Mucosa of gallbladder (tissue), 1 donor: Measurements from ENCODE around the gene SNAPC1. TPM values are rescaled to one million over a fixed set of nuclear protein-coding genes. Genes with fewer than 3 reads are reported as not detected.
"Not testable (repeated sequence)": the region's sequence is repeated elsewhere in the genome, so short reads cannot be mapped to it uniquely, and the experiment has no call there.

ENCODE experiments used
- DNase-seq: peaks from one replicate; pipeline ENCODE4 v3.0.0-alpha.2; 2020; ENCODE audit warnings: low spot score
- total RNA-seq: library from RNA; stranded (reverse); gene quantifications from one replicate; pipeline ENCODE4 v1.2.1, GENCODE V29; 2021
- donor health status: DM: no; HTN: no; CAD: no.

Gene SNAPC1, protein sequence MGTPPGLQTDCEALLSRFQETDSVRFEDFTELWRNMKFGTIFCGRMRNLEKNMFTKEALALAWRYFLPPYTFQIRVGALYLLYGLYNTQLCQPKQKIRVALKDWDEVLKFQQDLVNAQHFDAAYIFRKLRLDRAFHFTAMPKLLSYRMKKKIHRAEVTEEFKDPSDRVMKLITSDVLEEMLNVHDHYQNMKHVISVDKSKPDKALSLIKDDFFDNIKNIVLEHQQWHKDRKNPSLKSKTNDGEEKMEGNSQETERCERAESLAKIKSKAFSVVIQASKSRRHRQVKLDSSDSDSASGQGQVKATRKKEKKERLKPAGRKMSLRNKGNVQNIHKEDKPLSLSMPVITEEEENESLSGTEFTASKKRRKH
- total RNA-seq, result 5.9 TPM

DNA sequence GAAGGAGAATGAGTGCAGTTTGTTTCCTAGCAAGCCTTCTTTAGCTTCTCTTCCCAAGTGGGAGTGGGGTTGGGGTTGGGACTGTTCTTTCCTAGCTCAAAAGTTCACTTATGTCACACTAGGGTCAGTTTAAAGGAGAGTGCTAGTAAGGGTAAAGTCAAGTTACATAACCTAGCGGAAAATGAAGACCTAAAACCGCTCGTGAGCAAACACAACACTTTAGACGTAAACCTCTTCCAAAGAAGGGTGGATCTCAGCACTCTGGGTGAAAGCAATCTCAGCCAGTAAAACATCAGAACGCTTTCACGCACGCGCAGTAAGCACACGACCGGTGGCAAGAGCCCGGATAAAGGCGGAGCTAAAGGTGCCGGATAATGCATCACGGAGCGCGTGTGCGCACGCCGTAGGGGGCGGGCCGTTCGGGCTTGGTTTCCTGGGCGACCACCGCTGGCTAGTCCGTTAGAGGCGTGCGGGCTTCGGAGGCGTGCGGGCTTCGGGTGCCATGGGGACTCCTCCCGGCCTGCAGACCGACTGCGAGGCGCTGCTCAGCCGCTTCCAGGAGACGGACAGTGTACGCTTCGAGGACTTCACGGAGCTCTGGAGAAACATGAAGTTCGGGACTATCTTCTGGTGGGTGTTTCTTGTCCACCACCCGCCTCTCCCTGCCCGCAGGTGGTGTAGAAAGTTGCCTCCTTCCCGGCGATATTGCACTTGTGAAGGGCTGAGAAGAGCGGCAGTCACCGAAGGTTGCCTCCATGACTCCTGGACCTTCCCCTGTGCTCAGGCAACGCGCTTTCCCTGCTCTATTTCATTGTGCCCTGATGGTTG, at the start of gene SNAPC1:
Gene SNAPC1, plus strand, starts transcription at position 462 of the 828 bp plus-strand sequence. Its CDS starts 41 bp downstream, at position 503.
- peak; percentile 98 for DNase-seq

DNA sequence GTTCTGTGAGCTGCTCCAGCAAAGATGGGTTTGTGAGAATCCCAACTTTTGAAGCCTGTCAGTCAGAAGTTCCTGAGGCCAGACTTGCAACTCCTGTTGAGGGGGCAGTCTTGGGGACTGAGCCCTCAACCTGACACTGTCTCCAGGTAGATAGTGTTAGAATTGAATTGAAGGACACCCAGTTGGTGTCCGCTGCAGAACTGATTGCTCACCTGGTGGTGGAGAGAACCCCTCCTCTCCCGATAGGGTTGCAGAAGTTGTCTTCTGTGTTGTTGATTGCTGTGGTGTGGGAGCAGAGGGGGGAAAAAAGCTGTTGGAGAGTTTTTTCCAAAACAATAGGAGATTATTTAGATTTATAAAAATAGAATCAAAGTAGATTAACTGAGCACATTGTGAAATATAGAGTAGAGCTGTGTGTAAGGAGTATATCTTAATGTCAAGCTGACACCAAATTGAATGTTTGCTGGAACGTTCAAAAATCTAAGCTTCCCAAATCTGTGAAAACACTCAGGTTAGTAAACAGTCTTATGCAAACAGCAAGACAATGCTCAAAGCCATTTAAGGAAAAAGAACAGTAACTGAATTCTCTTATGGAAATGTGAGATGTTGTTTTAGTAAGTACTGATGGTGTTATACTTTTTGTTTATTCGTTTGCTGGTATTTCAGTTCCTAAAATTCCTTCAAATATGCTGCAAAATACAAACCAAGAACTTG, 48.3 kb upstream of the SNAPC1 start:
- no peak for DNase-seq

DNA sequence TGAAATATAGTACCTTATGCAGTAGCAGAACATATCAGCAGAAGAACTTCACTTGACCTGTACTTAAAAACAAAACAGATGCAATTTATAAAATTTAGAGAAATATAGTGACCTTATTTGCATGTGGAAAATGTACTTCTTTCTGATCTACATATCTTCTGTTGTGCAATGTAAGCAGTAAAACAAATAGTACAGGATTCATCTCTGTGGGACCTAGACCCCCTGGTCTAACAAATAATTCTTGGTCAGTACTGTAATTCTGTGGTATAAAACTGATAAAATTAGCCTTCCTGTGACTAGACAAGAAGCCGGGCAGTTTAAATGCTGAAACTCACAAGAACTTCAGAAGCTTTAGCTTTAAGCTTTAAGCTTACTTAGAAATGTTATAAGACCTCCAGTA, 45.3 kb upstream of the SNAPC1 start:
- no peak for DNase-seq

DNA sequence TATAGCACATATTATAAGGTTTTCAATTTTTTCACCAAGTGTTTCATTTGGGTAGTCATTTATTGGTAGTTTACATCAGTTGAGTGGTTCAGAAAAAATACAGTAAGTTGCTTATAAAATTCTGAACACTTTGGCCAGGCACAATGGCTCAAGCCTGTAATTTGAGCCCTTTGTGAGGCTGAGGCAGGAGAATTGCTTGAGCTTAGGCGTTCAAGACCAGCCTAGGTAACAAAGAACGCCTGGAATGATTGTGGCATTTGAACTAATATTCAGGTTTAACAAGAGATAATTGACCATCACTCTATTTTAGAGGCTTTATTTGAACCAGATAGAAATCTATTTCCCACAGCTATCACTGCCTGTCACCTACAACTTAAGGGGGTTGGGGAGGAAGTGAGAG, 44.2 kb upstream of the SNAPC1 start:
- DNase-seq, result no peak

DNA sequence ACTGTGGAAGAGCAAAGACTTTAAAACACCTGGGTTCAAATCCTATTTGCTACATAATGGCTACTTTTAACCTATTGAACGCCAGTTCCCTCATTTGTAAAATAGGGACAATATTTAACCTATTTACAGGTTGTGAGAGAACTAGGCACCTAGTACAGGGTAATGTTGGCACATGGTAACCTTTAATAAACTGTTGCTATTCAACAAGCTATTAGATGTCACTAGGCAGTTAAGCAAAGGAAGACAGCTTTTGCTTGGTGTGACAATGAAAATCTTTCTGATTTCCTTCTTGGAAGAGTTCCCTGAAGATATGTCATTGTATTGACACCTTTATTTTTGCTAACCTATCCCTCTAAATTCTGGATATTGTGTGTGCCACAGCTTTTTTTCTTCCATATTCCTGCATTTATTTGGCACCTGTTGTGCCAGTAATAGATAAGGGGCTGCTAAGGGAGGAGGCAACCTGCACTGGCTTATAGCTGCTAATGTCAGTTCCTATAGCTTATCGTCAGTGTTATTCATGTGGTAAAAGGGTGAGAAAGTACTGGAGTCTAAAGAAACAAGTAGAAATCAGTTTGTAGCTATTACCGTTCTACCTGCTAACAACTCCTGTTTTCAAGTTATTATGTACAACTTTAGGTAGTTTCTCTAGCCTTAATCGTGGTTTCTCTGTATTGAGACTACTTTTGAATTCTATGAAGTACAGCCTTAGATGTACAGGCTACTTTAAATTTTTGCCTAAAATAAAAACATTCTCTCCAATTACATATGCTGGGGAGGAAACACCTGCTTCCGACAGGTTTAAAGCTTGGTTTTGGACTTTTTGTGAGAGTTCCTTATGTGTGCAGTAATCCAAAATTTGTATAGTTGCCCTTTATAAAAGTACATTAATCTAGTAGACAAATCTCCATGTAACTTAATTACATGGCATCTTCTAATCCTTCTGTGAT, 42.6 kb upstream of the SNAPC1 start:
- DNase-seq, result no peak

DNA sequence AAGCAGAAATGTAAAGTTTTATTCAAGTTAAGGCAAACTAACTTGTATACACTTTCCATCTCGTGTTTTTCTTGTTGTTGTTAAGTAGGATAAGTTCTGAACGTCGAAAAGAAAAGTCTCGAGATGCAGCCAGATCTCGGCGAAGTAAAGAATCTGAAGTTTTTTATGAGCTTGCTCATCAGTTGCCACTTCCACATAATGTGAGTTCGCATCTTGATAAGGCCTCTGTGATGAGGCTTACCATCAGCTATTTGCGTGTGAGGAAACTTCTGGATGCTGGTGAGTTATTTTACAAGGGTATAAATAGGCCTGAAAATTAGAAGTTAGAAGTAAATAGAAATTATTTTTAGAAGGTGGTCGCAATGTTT, 41.9 kb upstream of the SNAPC1 start:
- no peak for DNase-seq

DNA sequence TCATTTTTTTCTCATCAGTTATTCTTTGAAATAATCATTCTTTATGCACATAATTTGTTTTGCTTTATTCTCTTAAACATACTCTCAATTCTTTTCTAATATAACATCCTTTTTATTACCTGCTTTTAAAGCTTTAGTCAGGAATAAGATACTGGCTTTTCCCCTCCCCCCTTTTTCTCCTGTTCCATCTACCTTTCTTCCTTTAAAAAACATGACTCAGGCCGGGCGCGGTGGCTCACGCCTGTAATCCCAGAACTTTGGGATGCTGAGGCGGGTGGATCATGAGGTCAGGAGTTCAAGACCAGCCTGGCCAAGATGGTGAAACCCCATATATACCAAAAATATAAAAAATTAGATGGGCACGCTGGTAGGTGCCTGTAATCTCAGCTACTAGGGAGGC, 41.5 kb upstream of the SNAPC1 start:
- DNase-seq, result no peak

DNA sequence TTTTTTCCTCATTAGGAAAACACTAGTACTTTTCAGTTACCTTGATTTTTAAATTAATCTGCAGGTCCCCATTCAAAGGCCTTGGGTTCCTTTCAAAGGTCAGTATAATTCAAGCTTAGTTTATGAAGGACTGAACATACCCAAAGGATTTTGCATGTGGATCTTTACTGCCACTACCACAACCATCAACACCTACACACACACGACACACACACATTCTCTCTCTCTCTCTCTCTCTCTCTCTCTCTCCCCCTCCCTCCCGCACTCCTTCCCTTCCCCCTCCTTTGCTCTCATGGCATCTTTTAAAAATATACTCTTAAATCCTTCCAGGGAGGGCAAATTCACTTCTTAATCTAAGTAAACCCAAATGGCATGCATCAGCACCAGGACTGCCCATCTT, 38.1 kb upstream of the SNAPC1 start:
- DNase-seq, result no peak

DNA sequence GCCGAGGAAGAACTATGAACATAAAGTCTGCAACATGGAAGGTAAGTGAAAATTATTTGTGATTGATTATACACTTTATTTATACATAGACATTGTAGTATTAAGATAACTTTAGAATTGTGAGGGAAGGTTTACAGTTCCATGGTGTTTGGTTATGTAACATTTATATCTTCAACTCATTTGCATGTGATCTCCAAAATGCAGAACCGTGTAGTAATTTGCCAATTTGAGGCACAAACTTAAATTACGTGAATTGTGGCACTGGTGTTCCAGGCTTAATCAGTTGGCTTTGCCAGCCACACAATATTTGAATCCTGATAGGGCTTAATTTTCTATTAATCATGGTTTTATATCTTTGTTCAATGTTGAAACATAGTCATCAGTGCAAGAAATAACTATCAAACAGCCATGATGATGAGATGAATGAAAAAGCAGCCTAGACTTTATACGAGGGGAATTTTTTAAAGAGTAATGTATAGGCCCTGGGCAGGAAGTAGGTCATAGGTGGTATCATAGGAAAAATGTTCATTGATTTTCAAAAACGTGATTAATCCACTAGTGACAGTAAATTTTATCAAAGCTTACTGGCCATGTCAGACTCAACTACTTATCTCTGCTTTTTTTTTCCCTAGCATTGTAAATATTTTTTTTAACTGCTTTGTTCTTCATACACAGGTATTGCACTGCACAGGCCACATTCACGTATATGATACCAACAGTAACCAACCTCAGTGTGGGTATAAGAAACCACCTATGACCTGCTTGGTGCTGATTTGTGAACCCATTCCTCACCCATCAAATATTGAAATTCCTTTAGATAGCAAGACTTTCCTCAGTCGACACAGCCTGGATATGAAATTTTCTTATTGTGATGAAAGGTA, 35.2 kb upstream of the SNAPC1 start:
- DNase-seq, result no peak

DNA sequence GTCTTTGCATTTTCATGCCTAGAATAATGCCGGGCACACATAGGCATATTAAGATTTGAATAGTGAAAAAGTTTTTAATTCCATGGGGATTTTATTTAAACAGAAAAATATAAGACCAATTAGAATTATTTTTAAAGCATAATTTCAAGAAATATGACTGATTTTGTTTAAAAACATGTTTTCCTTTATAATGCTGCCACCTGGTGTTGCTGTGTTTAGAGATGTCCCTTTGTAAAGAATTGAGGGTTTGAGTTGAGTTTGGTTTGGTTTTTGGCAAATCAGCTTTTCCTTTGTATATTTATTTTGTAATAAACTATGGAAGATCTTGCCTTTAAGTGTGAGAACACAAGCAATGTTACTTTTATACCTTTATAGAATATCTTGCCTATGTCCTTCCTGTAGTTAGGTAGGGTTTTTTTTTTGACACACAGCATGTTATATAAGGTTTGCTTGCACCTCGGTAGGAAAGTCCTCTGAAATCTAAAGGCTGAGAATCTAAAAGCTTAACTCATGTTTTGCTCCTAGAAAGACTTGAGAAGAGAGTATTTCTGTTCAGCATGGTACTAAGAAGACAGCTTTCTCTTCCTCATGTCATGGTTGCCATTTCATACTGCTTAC, 31.4 kb upstream of the SNAPC1 start:
- DNase-seq, result no peak

DNA sequence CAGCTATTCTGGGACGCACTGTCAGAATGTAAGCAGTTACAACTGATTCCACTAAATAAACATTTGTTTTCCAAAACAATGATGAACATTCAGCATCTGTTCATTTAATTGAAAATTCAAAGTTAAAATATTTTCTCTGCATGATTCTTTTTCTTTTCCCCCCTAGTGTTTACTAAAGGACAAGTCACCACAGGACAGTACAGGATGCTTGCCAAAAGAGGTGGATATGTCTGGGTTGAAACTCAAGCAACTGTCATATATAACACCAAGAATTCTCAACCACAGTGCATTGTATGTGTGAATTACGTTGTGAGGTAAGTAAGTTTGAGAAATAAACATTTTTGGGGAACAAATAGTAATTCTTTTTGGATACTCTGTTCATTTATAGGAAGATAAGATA, 28.2 kb upstream of the SNAPC1 start:
- DNase-seq, result no peak

DNA sequence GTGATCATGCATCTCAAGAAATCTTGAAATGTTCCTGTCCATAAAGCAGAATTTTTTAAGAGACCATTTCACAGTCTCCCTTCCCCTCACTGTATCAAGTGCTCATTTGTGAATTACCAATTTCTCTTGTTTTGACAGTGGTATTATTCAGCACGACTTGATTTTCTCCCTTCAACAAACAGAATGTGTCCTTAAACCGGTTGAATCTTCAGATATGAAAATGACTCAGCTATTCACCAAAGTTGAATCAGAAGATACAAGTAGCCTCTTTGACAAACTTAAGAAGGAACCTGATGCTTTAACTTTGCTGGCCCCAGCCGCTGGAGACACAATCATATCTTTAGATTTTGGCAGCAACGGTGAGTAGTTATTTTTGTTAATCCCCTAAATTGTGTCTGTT, 25.5 kb upstream of the SNAPC1 start:
- no peak for DNase-seq

DNA sequence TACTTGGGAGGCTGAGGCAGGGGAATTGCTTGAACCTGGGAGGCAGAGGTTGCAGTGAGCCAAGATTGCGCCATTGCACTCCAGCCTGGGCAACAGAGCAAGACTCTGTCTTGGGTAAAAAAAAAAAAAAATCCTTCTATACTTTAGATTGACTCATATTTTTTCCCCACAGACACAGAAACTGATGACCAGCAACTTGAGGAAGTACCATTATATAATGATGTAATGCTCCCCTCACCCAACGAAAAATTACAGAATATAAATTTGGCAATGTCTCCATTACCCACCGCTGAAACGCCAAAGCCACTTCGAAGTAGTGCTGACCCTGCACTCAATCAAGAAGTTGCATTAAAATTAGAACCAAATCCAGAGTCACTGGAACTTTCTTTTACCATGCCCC, 24.3 kb upstream of the SNAPC1 start:
- DNase-seq, result no peak

DNA sequence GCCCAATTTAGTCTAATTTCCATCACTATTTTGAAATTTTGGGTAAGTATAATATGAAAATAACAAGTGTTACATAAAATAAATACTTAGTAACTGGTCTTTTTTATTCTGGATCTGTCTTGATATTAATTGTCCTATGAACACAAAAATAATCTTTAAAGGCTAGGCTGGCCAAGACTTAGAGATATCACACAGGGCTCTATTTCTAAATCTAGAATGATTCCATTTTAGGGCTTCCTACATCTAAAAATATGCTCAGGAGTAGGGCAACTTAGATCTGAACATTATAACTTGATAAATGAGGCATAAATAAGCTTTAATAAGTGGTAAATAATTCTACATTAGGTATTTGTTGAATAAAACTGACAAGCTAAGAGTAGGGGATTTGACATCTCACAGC, 23.1 kb upstream of the SNAPC1 start:
- no peak for DNase-seq

DNA sequence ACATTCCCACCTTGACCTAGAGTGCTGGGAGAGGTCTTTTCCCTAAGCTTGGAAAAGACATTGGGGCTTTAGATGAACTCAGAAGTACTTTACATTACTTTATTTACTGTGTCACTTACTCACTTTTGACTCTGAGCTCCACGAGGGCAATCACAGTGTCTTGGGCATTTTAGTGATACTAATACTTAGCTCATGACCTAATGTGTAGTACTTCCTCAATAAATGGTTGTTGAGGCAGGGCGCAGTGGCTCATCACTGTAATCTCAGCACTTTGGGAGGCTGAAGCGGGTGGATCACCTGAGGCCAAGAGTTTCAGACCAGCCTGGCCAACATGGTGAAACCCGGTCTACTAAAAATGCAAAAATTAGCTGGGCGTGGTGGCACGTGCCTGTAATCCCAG, 19.8 kb upstream of the SNAPC1 start:
- DNase-seq, result no peak

DNA sequence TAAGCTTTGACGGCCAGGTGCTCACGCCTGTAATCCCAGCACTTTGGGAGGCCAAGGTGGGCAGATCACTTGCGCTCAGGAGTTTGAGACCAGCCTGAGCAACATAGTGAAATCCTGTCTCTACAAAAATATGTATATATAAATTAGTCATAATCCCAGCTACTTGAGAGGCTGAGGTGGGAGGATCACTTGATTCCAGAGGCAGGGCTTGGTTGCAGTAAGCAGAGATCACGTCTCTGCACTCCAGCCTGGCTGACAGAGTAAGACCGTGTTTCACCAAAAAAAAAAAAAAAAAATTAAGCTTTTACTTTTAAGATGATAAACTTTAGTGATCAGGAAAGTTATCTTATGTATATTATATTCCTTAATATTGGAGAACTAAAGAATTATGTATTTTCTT, 18.0 kb upstream of the SNAPC1 start:
- DNase-seq, result no peak

DNA sequence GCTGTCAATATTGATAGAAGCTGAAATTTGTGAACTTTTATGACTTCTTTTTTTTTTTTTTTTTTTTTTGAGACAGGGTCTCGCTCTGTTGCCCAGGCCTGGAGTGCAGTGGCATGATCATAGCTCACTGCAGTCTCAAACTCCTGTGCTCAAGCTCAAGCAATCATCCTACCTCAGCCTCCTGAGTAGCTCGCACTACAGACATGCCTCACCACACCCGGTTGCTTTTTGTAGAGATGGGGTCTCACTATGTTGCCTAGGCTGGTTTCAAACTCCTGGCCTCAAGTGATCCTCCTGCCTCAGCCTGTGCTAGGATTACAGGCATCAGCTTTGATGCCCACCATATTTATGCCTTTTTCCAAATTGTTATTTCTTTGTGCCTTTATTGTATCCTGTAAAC, 15.9 kb upstream of the SNAPC1 start:
- not testable (repeated sequence) for DNase-seq

DNA sequence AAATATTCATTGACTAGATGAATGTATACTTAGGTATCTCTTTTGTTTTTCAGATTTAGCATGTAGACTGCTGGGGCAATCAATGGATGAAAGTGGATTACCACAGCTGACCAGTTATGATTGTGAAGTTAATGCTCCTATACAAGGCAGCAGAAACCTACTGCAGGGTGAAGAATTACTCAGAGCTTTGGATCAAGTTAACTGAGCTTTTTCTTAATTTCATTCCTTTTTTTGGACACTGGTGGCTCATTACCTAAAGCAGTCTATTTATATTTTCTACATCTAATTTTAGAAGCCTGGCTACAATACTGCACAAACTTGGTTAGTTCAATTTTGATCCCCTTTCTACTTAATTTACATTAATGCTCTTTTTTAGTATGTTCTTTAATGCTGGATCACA, 15.3 kb upstream of the SNAPC1 start:
- DNase-seq, result no peak

DNA sequence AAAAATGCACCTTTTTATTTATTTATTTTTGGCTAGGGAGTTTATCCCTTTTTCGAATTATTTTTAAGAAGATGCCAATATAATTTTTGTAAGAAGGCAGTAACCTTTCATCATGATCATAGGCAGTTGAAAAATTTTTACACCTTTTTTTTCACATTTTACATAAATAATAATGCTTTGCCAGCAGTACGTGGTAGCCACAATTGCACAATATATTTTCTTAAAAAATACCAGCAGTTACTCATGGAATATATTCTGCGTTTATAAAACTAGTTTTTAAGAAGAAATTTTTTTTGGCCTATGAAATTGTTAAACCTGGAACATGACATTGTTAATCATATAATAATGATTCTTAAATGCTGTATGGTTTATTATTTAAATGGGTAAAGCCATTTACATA, 14.9 kb upstream of the SNAPC1 start:
- DNase-seq, result no peak

DNA sequence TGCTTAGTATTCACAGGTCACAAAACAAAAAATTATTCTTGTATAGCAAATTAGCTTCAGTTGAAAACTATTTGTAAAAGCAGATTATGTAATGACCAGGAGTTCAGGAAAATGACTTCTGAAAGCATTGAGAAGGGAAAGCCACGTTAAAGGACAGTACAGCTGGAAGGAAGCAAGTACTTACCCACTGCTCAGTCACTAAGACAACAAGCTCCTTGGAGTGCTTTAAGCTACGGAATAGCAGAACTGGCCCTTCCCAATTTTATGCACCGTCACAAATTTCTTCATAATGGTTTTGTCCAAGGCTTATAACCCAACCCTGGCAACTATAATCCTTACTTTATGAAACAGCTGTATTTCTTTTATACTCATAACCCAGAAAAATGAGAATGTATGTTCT, 13.0 kb upstream of the SNAPC1 start:
- no peak for DNase-seq
